Activated CD8-positive, alpha-beta memory T cell treated with anti-CD3 and anti-CD28 coated beads, Interleukin-2, amount 50 U/mL, for 1 hour (primary cell): ENCODE results near the gene ZNF48.

Source experiments
- DNase-seq: peaks from one replicate; pipeline ENCODE4 v3.0.0-alpha.2; 2020; ENCODE audit errors: extremely low read depth

Gene ZNF48

GRCh38 chr16:30407804-30408534 is 12.7 kb downstream of the ZNF48 start:
- no peak for DNase-seq

GRCh38 chr16:30409125-30410060 is 14.2 kb downstream of the ZNF48 start:
- peak; percentile 66 for DNase-seq

- no peak for DNase-seq
Observed at GRCh38 chr16:30413112-30413806, 18.0 kb downstream of the ZNF48 start.

GRCh38 chr16:30414159-30414558 is 18.9 kb downstream of the ZNF48 start:
- DNase-seq = no peak

- no peak for DNase-seq
Observed at GRCh38 chr16:30416047-30416603, 20.9 kb downstream of the ZNF48 start.

- DNase-seq = no peak
Observed at GRCh38 chr16:30416624-30417528, 21.7 kb downstream of the ZNF48 start.

GRCh38 chr16:30417529-30418349 is 22.5 kb downstream of the ZNF48 start:
- peak; percentile 55 for DNase-seq

- DNase-seq = no peak
Observed at GRCh38 chr16:30418350-30419181, 23.3 kb downstream of the ZNF48 start.

- no peak for DNase-seq
Observed at GRCh38 chr16:30421010-30421409, 25.8 kb downstream of the ZNF48 start.

- DNase-seq = no peak
Observed at GRCh38 chr16:30428055-30428454, 32.8 kb downstream of the ZNF48 start.

- DNase-seq = no peak
Observed at GRCh38 chr16:30429418-30429677, 34.1 kb downstream of the ZNF48 start.

- DNase-seq = peak; percentile 96
Observed at GRCh38 chr16:30429678-30430427, 34.6 kb downstream of the ZNF48 start, which contains the start of gene DCTPP1. Gene DCTPP1 (minus strand): TSS chr16:30430030. CDS start chr16:30429980, 50 bp downstream.

GRCh38 chr16:30430428-30430970 is 35.3 kb downstream of the ZNF48 start:
- DNase-seq = no peak

GRCh38 chr16:30434852-30435251 is 39.6 kb downstream of the ZNF48 start:
- DNase-seq = no peak

GRCh38 chr16:30437511-30438046 is 42.4 kb downstream of the ZNF48 start:
- no peak for DNase-seq

- DNase-seq = no peak
Observed at GRCh38 chr16:30438835-30439234, 43.6 kb downstream of the ZNF48 start.

GRCh38 chr16:30439720-30440348 is 44.6 kb downstream of the ZNF48 start:
- DNase-seq = no peak
